Activated CD8-positive, alpha-beta T cell treated with anti-CD3 and anti-CD28 coated beads for 36 hours (primary cell): ENCODE results near the gene PLA2G3. TPM values are rescaled to one million over a fixed set of nuclear protein-coding genes. Genes with fewer than 3 reads are reported as not detected.

Experiments
- ATAC-seq: fragments of 200-7000 bp; cut with Tn5 transposase; one replicate; pipeline ENCODE4 v1.10.0; 2021; ENCODE audit warnings: mild to moderate bottlenecking, moderate library complexity
- CTCF ChIA-PET: fragments of 350-600 bp; sonication (Branson Sonifier 250); formaldehyde crosslinking; loops from one replicate; lab custom pipeline; 2021; ENCODE audit warnings: antibody characterized with exemption; lab: Charles Lee
- POLR2A ChIA-PET: fragments of 350-600 bp; sonication (Branson Sonifier 250); formaldehyde crosslinking; loops from one replicate; lab custom pipeline; 2021; ENCODE audit warnings: antibody characterized with exemption; lab: Charles Lee
- DNase-seq: peaks from one replicate; pipeline ENCODE4 v3.0.0-alpha.2; 2020
- H3K27ac Mint-ChIP-seq: one replicate; pipeline ENCODE4 v1.8.0; 2021; ENCODE audit warnings: mild to moderate bottlenecking, mixed read lengths
- H3K27me3 Mint-ChIP-seq: one replicate; pipeline ENCODE4 v1.8.0; 2021; ENCODE audit warnings: mixed read lengths
- H3K36me3 Mint-ChIP-seq: one replicate; pipeline ENCODE4 v1.8.0; 2021; ENCODE audit warnings: low read depth, mixed read lengths
- H3K4me1 Mint-ChIP-seq: one replicate; pipeline ENCODE4 v1.8.0; 2021; ENCODE audit warnings: low read depth, mixed read lengths
- H3K4me3 Mint-ChIP-seq: one replicate; pipeline ENCODE4 v1.8.0; 2021; ENCODE audit warnings: mild to moderate bottlenecking, moderate library complexity, mixed read lengths
- H3K9me3 Mint-ChIP-seq: one replicate; pipeline ENCODE4 v1.8.0; 2021; ENCODE audit warnings: mixed read lengths
- intact Hi-C: fragments of 100-400 bp; cut with micrococcal nuclease; formaldehyde crosslinking; loops from one replicate; pipeline ENCODE4 v1.10.0; 2022
- total RNA-seq, 2 experiments: library from RNA; stranded (reverse); gene quantifications; one replicate each; pipeline ENCODE4 v1.2.3, GENCODE V29; 2021
- TF ChIP-seq, protein P1 (sequence below): fragments of 200-600 bp; IDR thresholded peaks from one replicate; pipeline ENCODE4 v1.8.0; 2022; ENCODE audit warnings: antibody characterized with exemption, mild to moderate bottlenecking

The PLA2G3 gene
- total RNA-seq, 2 experiments from 2014 or later = not detected

- TF ChIP-seq, protein P1, sequence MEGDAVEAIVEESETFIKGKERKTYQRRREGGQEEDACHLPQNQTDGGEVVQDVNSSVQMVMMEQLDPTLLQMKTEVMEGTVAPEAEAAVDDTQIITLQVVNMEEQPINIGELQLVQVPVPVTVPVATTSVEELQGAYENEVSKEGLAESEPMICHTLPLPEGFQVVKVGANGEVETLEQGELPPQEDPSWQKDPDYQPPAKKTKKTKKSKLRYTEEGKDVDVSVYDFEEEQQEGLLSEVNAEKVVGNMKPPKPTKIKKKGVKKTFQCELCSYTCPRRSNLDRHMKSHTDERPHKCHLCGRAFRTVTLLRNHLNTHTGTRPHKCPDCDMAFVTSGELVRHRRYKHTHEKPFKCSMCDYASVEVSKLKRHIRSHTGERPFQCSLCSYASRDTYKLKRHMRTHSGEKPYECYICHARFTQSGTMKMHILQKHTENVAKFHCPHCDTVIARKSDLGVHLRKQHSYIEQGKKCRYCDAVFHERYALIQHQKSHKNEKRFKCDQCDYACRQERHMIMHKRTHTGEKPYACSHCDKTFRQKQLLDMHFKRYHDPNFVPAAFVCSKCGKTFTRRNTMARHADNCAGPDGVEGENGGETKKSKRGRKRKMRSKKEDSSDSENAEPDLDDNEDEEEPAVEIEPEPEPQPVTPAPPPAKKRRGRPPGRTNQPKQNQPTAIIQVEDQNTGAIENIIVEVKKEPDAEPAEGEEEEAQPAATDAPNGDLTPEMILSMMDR = no peak
- Mint-ChIP-seq H3K36me3 (no peaks in the 10 kb centered on the region), H3K27ac (peak overlapping the region; percentile 80), H3K4me1 (peaks cover 18% of the 10 kb centered on the region), H3K27me3 (no peaks in the 10 kb centered on the region), H3K9me3 (no peaks in the 10 kb centered on the region), H3K4me3 (peak overlapping the region; percentile 78)
- CTCF ChIA-PET = interaction anchor here (0.6 to 2.2 kb wide), 27 partner anchors 9 to 407 kb away, joined by 3 to 12 read pairs (median 4); partner anchors contain the start of genes LIMK2 and RNF185
- DNase-seq = no peak
- POLR2A ChIA-PET = interaction anchor here (3.0 to 3.2 kb wide), 2 partner anchors 24 to 26 kb away, joined by 7 to 12 read pairs; partner anchors contain the start of gene SMTN
- intact Hi-C loops = loop anchor here (10.0 kb wide), 1 partner anchor 187 kb away; the partner anchor contains the start of gene PIK3IP1
- ATAC-seq = peak; percentile 18
Measured at GRCh38 chr22:31107894-31108218, 32.5 kb downstream of the PLA2G3 start.

DNA sequence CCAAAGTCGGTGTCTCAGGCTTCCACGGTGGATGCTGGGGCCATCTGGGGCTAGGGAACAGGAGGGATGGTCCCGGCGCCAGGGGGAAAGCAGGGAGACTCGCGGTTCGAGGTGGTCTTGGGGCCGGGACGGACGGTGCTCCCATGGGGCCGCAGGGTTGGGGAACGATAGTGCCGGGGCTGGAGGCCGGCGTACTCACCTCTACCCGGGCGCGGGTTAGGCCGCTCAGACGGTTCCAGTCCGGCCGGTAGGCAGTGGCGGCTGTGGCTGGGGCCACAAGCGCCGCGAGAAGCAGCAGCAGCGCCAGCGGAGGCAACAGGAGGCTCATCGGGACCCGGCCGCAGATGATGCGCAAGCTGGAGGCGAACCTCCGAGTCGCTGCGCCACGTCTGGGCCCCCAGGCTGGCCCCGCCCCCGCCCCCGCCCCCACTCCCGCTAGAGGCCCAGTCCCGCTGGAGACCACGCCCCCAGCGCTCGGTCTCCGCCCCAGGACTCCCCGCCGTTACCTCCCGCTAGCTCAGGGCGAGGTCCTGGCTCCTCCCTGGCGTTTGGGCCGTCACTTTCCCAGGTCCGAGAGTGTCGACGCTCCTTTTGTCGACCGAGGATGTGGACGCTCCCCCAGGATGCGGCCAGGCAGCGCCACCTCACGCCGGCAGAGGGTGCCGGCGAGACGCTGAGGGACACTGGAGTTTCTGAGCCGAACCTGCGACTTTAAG, 33.0 kb downstream of the PLA2G3 start, which contains the start of gene SELENOM:
TSS of gene SELENOM (minus strand) at position 391 of the 716 bp plus-strand sequence. CDS start at position 328, 63 bp downstream.
- POLR2A ChIA-PET = interaction anchor here (1.5 to 3.2 kb wide), 3 partner anchors 9 to 26 kb away, joined by 3 to 12 read pairs (median 7); partner anchors contain the start of gene SMTN
- no peaks in the 10 kb centered on the region for H3K9me3 Mint-ChIP-seq
- peak within 1 kb of the TSS; percentile 78 for H3K4me3 Mint-ChIP-seq
- peak within 1 kb of the TSS; percentile 80 for H3K27ac Mint-ChIP-seq
- CTCF ChIA-PET = interaction anchor here (0.6 to 2.2 kb wide), 26 partner anchors 9 to 206 kb away, joined by 3 to 12 read pairs (median 4); partner anchors contain the start of genes LIMK2 and RNF185
- intact Hi-C loops = loop anchor here (10.0 kb wide), 1 partner anchor 187 kb away; the partner anchor contains the start of gene PIK3IP1
- H3K27me3 Mint-ChIP-seq = no peaks in the 10 kb centered on the region
- H3K36me3 Mint-ChIP-seq = no peaks in the 10 kb centered on the region
- H3K4me1 Mint-ChIP-seq = peaks cover 18% of the 10 kb centered on the region
- ATAC-seq (peak; percentile 95), DNase-seq (peak; percentile 89)
- TF ChIP-seq, protein P1 = peak; percentile 83

GRCh38 chr22:31106731-31107177, 33.6 kb downstream of the PLA2G3 start:
- ChIA-PET POLR2A (interaction anchor here (1.5 to 3.2 kb wide), 3 partner anchors 8 to 25 kb away, joined by 3 to 12 read pairs (median 7); partner anchors contain the start of gene SMTN), CTCF (interaction anchor here (1.0 to 2.2 kb wide), 10 partner anchors 18 to 190 kb away, joined by 3 to 12 read pairs (median 6); partner anchors contain the start of genes LIMK2 and RNF185)
- Mint-ChIP-seq H3K9me3 (no peaks in the 10 kb centered on the region), H3K4me1 (peaks cover 18% of the 10 kb centered on the region), H3K27ac (no peak overlapping the region), H3K4me3 (peak overlapping the region; percentile 78), H3K36me3 (no peaks in the 10 kb centered on the region), H3K27me3 (no peaks in the 10 kb centered on the region)
- TF ChIP-seq, protein P1 = no peak
- intact Hi-C loops = loop anchor here (10.0 kb wide), 1 partner anchor 188 kb away; the partner anchor contains the start of gene PIK3IP1
- ATAC-seq (no peak), DNase-seq (no peak)

- peak overlapping the region; percentile 34 for H3K4me3 Mint-ChIP-seq
- H3K9me3 Mint-ChIP-seq = no peaks in the 10 kb centered on the region
- no peak overlapping the region for H3K27ac Mint-ChIP-seq
- H3K36me3 Mint-ChIP-seq = no peaks in the 10 kb centered on the region
- ChIA-PET CTCF (interaction anchor here (1.7 to 1.9 kb wide), 2 partner anchors 21 to 105 kb away, joined by 8 to 10 read pairs; partner anchors contain the start of gene LIMK2), POLR2A (interaction anchor here (1.5 to 3.2 kb wide), 3 partner anchors 8 to 25 kb away, joined by 3 to 12 read pairs (median 7); partner anchors contain the start of gene SMTN)
- TF ChIP-seq, protein P1 = no peak
- no peaks in the 10 kb centered on the region for H3K27me3 Mint-ChIP-seq
- ATAC-seq = no peak
- intact Hi-C loops = loop anchor here (10.0 kb wide), 1 partner anchor 189 kb away; the partner anchor contains the start of gene PIK3IP1
- DNase-seq = no peak
- peaks cover 18% of the 10 kb centered on the region for H3K4me1 Mint-ChIP-seq
Measured at GRCh38 chr22:31106001-31106571, 34.2 kb downstream of the PLA2G3 start.
